WTC11 (cell line): Measurements from ENCODE around the gene DPP10.

Source experiments
- CTCF ChIP-seq: fragments of 200-600 bp; IDR thresholded peaks from 2 replicates; pipeline ENCODE4 v1.8.0; 2022; ENCODE audit warnings: antibody characterized with exemption
- E2F4 ChIP-seq: sonication (generic); formaldehyde crosslinking; IDR thresholded peaks from 2 replicates; pipeline ENCODE4 v1.8.1; 2022; ENCODE audit warnings: low read depth, mild to moderate bottlenecking, moderate library complexity, missing genetic modification reagents, borderline replicate concordance
- MXD4 ChIP-seq: fragments of 250-450 bp; sonication (Bioruptor Pico); IDR thresholded peaks from 2 replicates; pipeline ENCODE4 v1.8.0; 2021; ENCODE audit warnings: mild to moderate bottlenecking, moderate library complexity, borderline replicate concordance

GRCh38 chr2:115848192-115848591 is 1405.8 kb downstream of the DPP10 start:
- TF ChIP-seq MXD4 (no peak), E2F4 (no peak), CTCF (no peak)
